K562 (cell line): Measurements from ENCODE around the gene SRCIN1. TPM values are rescaled to one million over a fixed set of nuclear protein-coding genes. Genes with fewer than 3 reads are reported as not detected.
A peak's percentile ranks its signal among the peaks of the same experiment; 100 is the strongest.

Source experiments
- ARNT ChIP-seq, 2 experiments: fragments of 450-650 bp; IDR thresholded peaks; 2 replicates each; pipeline ENCODE4 v1.6.1; 2016; ENCODE audit warnings: mild to moderate bottlenecking in 1 of 2
- DACH1 ChIP-seq: fragments of 450-650 bp; IDR thresholded peaks from 2 replicates; pipeline ENCODE4 v1.6.1; 2018; ENCODE audit not compliant: partially characterized antibody
- FOXK2 ChIP-seq, 2 experiments: fragments of 450-650 bp; IDR thresholded peaks in 1 of 2; conservative IDR thresholded peaks in 1 of 2; 2 replicates each; pipeline ENCODE4 v1.6.1; 2016; ENCODE audit warnings: low read depth in 2 of 2, mild to moderate bottlenecking in 1 of 2
- GTF2A2 ChIP-seq: IDR thresholded peaks from 2 replicates; pipeline ENCODE4 v1.6.1; 2016; ENCODE audit warnings: mild to moderate bottlenecking, missing genetic modification characterization, missing compliant biosample characterization
- HMBOX1 ChIP-seq: sonication (generic); IDR thresholded peaks from 2 replicates; pipeline ENCODE4 v1.6.1; 2016
- ILK ChIP-seq: fragments of 450-650 bp; IDR thresholded peaks from 2 replicates; pipeline ENCODE4 v1.6.1; 2016; ENCODE audit warnings: missing genetic modification characterization, low read depth, mild to moderate bottlenecking, missing compliant biosample characterization, moderate library complexity, borderline replicate concordance
- KDM1A ChIP-seq, 2 experiments: fragments of 450-650 bp; IDR thresholded peaks; 2 replicates each; pipeline ENCODE4 v1.6.1; 2016; ENCODE audit warnings: mild to moderate bottlenecking in 2 of 2
- MYC ChIP-seq, 2 experiments: fragments of 250-450 bp in 1 of 2; sonication (Bioruptor Pico) in 1 of 2; IDR thresholded peaks; 2 replicates each; pipeline versions ENCODE4 v1.5.1 to v1.6.1; 2012 to 2021; ENCODE audit warnings: low read depth in 2 of 2, borderline replicate concordance in 1 of 2, improper control_type of control experiment in 1 of 2, low read length in 1 of 2, mild to moderate bottlenecking in 1 of 2, moderate library complexity in 1 of 2
- POU5F1 ChIP-seq: fragments of 150-350 bp; IDR thresholded peaks from 2 replicates; pipeline ENCODE4 v1.6.1; 2014; ENCODE audit warnings: borderline replicate concordance, low read length, low read depth, mild to moderate bottlenecking; ENCODE audit not compliant: partially characterized antibody
- RBM25 ChIP-seq: fragments of 200-400 bp; formaldehyde crosslinking; IDR thresholded peaks from 2 replicates; pipeline ENCODE4 v1.6.1; 2018; ENCODE audit warnings: low read length, low read depth, moderate library complexity; ENCODE audit not compliant: severe bottlenecking
- SAFB2 ChIP-seq: fragments of 200-400 bp; formaldehyde crosslinking; IDR thresholded peaks from 2 replicates; pipeline ENCODE4 v1.6.1; 2018; ENCODE audit warnings: borderline replicate concordance, low read length, low read depth, moderate library complexity; ENCODE audit not compliant: severe bottlenecking
- SAP30 ChIP-seq: fragments of 200-600 bp; sonication (generic); IDR thresholded peaks from 2 replicates; pipeline ENCODE4 v1.6.1; 2012; ENCODE audit warnings: borderline replicate concordance, low read depth, mild to moderate bottlenecking, moderate library complexity, low read length, control low read depth, inconsistent platforms; ENCODE audit not compliant: insufficient read depth, poor library complexity, severe bottlenecking
- ZEB2 ChIP-seq: fragments of 450-650 bp; IDR thresholded peaks from 2 replicates; pipeline ENCODE4 v1.6.1; 2016
- ZNF212 ChIP-seq: fragments of 450-650 bp; formaldehyde crosslinking; IDR thresholded peaks from 2 replicates; pipeline ENCODE4 v1.4.0; 2020; ENCODE audit warnings: mild to moderate bottlenecking
- ZNF589 ChIP-seq: fragments of 200-800 bp; sonication (Bioruptor generic); IDR thresholded peaks from 2 replicates; pipeline ENCODE4 v1.6.1; 2016; ENCODE audit warnings: low read depth, missing genetic modification characterization, missing compliant biosample characterization
- polyA plus RNA-seq, 8 experiments: library from polyadenylated mRNA; depleted of rRNA in 4 of 8; stranded (reverse) in 5 of 8; unstranded in 3 of 8; fragments of >200 nt; fragmentation: Nextera tagmentation in 2 of 8; fragmentation: Illumina TruSeq in 1 of 8; extraction: Ambion mirVana in 2 of 8; extraction: Trizol in 1 of 8; gene quantifications; 2 replicates each; pipeline versions ENCODE4 v1.2.1 to v1.2.3, GENCODE V29; 2011 to 2014; ENCODE audit warnings: inconsistent platforms in 1 of 8, missing spikeins in 1 of 8
- total RNA-seq, 7 experiments: library from RNA; depleted of rRNA in 6 of 7; stranded (reverse); fragments of >200 nt in 6 of 7; fragmentation: Illumina TruSeq in 2 of 7; extraction: Trizol in 2 of 7; gene quantifications; 2 replicates each; pipeline versions ENCODE4 v1.2.1 to v1.2.3, GENCODE V29; 2011 to 2021; ENCODE audit warnings: low replicate concordance in 1 of 7
- TF ChIP-seq, protein P1 (sequence below): fragments of 450-650 bp; conservative IDR thresholded peaks from 2 replicates; pipeline ENCODE4 v1.6.1; 2016; ENCODE audit warnings: missing genetic modification characterization, low read depth, mild to moderate bottlenecking, missing compliant biosample characterization, moderate library complexity
- TF ChIP-seq, protein P2 (sequence below): fragments of 250-450 bp; sonication (Bioruptor Pico); IDR thresholded peaks from 2 replicates; pipeline ENCODE4 v1.8.0; 2022; ENCODE audit warnings: inconsistent platforms
- TF ChIP-seq, protein P3 (sequence below): sonication (generic); formaldehyde crosslinking; IDR thresholded peaks from 2 replicates; pipeline ENCODE4 v1.8.0; 2023; ENCODE audit warnings: mild to moderate bottlenecking, missing genetic modification reagents

The SRCIN1 gene
- total and polyA plus RNA-seq, 9 of the 15 experiments (the other 6 are each of a cell fraction or from before 2014, with no cell fraction given) = 0.09 to 0.33 (median 0.13) TPM; not detected in 6

- TF ChIP-seq, protein P1, sequence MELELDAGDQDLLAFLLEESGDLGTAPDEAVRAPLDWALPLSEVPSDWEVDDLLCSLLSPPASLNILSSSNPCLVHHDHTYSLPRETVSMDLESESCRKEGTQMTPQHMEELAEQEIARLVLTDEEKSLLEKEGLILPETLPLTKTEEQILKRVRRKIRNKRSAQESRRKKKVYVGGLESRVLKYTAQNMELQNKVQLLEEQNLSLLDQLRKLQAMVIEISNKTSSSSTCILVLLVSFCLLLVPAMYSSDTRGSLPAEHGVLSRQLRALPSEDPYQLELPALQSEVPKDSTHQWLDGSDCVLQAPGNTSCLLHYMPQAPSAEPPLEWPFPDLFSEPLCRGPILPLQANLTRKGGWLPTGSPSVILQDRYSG = no peak
- no peak for TF ChIP-seq GTF2A2 (tag)
- TF ChIP-seq HMBOX1 = no peak
- TF ChIP-seq, protein P2, sequence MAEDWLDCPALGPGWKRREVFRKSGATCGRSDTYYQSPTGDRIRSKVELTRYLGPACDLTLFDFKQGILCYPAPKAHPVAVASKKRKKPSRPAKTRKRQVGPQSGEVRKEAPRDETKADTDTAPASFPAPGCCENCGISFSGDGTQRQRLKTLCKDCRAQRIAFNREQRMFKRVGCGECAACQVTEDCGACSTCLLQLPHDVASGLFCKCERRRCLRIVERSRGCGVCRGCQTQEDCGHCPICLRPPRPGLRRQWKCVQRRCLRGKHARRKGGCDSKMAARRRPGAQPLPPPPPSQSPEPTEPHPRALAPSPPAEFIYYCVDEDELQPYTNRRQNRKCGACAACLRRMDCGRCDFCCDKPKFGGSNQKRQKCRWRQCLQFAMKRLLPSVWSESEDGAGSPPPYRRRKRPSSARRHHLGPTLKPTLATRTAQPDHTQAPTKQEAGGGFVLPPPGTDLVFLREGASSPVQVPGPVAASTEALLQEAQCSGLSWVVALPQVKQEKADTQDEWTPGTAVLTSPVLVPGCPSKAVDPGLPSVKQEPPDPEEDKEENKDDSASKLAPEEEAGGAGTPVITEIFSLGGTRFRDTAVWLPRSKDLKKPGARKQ (CRISPR knock-in tag) = no peak
- TF ChIP-seq ZEB2 = no peak
- TF ChIP-seq, protein P3, sequence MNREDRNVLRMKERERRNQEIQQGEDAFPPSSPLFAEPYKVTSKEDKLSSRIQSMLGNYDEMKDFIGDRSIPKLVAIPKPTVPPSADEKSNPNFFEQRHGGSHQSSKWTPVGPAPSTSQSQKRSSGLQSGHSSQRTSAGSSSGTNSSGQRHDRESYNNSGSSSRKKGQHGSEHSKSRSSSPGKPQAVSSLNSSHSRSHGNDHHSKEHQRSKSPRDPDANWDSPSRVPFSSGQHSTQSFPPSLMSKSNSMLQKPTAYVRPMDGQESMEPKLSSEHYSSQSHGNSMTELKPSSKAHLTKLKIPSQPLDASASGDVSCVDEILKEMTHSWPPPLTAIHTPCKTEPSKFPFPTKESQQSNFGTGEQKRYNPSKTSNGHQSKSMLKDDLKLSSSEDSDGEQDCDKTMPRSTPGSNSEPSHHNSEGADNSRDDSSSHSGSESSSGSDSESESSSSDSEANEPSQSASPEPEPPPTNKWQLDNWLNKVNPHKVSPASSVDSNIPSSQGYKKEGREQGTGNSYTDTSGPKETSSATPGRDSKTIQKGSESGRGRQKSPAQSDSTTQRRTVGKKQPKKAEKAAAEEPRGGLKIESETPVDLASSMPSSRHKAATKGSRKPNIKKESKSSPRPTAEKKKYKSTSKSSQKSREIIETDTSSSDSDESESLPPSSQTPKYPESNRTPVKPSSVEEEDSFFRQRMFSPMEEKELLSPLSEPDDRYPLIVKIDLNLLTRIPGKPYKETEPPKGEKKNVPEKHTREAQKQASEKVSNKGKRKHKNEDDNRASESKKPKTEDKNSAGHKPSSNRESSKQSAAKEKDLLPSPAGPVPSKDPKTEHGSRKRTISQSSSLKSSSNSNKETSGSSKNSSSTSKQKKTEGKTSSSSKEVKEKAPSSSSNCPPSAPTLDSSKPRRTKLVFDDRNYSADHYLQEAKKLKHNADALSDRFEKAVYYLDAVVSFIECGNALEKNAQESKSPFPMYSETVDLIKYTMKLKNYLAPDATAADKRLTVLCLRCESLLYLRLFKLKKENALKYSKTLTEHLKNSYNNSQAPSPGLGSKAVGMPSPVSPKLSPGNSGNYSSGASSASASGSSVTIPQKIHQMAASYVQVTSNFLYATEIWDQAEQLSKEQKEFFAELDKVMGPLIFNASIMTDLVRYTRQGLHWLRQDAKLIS (CRISPR knock-in tag) = no peak; the same call in 1 of the 2 replicates
- no peak for TF ChIP-seq ARNT (IDR thresholded peaks at IDR 0.05)
- TF ChIP-seq ILK (tag) = no peak
- no peak for TF ChIP-seq SAP30
- TF ChIP-seq KDM1A (IDR thresholded peaks at IDR 0.05) = no peak
- TF ChIP-seq POU5F1 = no peak
- peak; percentile 40; the same call in 1 of the 2 replicates for TF ChIP-seq MYC (IDR thresholded peaks at IDR 0.05; ENCODE audit: low read depth, low read length)
- no peak for TF ChIP-seq MYC (CRISPR knock-in tag; IDR thresholded peaks at IDR 0.05; ENCODE audit: borderline replicate concordance, low read depth)
- no peak for TF ChIP-seq RBM25
- TF ChIP-seq ZNF589 = no peak
- TF ChIP-seq DACH1 = no peak
- no peak for TF ChIP-seq FOXK2 (conservative IDR thresholded peaks at IDR 0.05 in 1 of 2, IDR thresholded peaks at IDR 0.05 in 1 of 2; ENCODE audit: low read depth in 2 of 2)
- no peak for TF ChIP-seq ZNF212
- no peak for TF ChIP-seq SAFB2
These were observed 47.7 kb downstream of the SRCIN1 start (continued) for GRCh38 chr17:38557836-38558727.
